CD4-positive, alpha-beta T cell treated with Interleukin-17A for 1 hour (primary cell): ENCODE data around the gene UBE2C.

Experiments used
- DNase-seq: peaks from one replicate; pipeline ENCODE4 v3.0.0-alpha.2; 2020

UBE2C gene

DNA sequence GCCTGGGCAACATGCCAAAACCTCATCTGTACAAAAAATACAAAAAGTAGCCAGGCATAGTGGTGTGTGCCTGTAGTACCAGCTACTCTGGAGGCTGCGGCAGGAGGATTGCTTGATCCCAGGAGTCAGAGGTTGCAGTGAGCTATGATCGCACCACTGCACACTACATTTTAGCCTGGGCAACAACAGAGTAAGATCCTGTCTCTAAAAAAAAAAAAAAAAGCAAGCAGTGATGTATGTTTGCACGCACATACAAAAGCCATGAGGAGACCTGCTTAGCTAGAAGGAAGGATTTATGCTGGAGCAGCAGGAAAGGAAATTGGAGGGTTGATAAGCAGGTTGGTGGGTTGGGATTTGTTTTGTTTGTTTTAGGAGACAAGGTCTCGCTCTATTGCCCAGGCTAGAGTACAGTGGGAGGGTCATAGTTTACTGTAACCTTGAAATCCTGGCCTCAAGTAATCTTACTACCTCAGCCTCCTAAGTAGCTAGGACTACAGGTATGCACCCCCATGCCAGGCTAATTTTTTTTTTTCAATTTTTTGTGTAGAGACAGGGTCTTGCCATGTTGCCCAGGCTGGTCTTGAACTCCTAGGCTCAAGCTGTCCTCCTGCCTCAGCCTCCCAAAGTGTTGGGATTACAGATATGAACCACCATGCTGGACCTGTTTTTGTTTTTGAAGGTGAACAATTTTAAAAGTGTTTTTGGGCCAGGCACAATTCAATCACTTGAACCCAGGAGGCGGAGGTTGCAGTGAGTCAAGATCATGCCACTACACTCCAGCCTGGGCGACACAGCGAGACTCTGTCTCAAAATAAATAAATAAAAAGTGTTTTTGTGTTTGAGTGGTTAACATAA lies 49.0 kb downstream of the UBE2C start:
- DNase-seq: no peak

DNA sequence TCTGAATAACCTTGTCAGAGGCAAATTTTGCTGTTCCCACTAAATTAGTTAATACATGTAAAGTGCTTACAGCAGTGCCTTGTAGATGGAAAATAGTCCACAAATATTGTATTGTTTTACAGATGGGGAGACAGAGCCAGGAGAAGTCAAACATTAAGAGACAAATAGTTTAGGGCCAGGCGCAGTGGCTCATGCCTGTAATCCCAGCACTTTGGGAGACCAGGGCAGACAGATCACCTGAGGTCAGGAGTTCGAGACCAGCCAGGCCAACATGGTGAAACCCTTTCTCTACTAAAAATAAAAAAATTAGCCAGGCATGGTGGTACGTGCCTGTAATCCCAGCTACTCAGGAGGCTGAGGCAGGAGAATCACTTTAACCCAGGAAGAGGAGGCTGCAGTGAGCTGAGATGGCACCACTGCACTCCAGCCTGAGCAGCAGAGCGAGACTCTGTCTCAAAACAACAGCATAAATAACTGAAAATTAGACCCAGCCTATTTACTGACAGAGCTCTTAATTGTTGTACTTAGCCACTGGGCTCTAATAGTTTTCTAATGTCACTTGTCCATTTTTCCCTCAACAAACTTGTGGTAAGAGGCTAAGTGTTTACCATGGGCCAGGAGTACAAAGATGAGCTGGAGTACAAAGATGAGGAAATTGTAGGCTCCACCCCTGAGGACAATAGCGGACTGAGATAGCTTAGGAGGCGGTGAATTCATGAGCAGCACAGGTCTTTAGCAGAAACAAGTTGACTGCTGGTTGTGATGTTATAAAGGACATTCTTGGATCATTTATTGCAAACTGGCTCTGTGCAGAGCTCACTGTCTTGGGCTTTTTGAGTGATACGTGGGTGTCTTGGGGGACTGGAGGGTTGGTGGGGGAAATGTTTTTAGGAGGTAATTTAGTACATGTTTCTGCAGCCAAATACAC lies 51.4 kb downstream of the UBE2C start:
- no peak for DNase-seq

DNA sequence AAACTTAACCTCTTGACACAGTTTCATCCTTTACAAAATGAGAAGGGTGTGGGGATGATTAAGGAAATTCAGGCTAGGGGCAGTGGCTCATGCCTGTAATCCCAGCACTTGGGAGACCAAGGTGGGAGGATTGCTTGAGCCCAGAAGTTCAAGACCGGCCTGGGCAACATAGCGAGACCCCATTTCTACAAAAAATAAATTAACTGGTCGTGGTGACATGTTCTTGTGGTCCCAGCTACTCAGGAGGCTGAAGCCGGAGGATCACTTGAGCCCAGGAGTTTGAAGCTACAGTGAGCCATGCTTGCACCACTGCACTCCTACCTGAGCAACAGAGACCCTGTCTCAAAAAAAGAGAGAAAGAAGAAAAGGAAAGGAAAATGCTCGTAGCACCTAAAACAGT lies 54.0 kb downstream of the UBE2C start:
- no peak for DNase-seq
